Endothelial cell of umbilical vein (primary cell): ENCODE measurements around the gene YIPF3. TPM values are rescaled to one million over a fixed set of nuclear protein-coding genes. Genes with fewer than 3 reads are reported as not detected.

Source experiments
- BruUV-seq: library from RNA; stranded (reverse); fragments of 400-500 nt; replicated peaks from 2 replicates; lab custom pipeline; 2021; lab: Mats Ljungman, UMichigan
- CTCF ChIA-PET: fragments of 300-600, 350-600 bp; sonication (Branson Sonifier 250); formaldehyde crosslinking; loops from one replicate; lab custom pipeline; 2021; ENCODE audit warnings: antibody characterized with exemption, inconsistent platforms; lab: Charles Lee
- POLR2A ChIA-PET: fragments of 300-600, 350-600 bp; sonication (Branson Sonifier 250); formaldehyde crosslinking; loops from one replicate; lab custom pipeline; 2021; ENCODE audit warnings: antibody characterized with exemption, inconsistent platforms; lab: Charles Lee
- DNase-seq: peaks from one replicate; pipeline ENCODE4 v3.0.0-alpha.2; 2011; ENCODE audit warnings: low read depth, low spot score
- FAIRE-seq: peaks from 2 replicates; lab custom pipeline; 2011; peaks lifted over from hg19 to GRCh38; lab: Jason Lieb, UNC
- H2AFZ ChIP-seq: 2 replicates; pipeline ENCODE4 v1.6.0; 2012; ENCODE audit warnings: low read depth, low read length, control low read depth, inconsistent platforms
- H3K27ac ChIP-seq: 2 replicates; pipeline ENCODE4 v1.5.1; 2011; ENCODE audit warnings: low read depth, mild to moderate bottlenecking, control low read depth, low read length, moderate library complexity; ENCODE audit not compliant: insufficient read depth
- H3K27me3 ChIP-seq, 2 experiments: 2 replicates each; pipeline versions ENCODE4 v1.6.0 to v1.6.1; 2011; ENCODE audit warnings: low read length in 2 of 2, mixed read lengths in 1 of 2; ENCODE audit not compliant: control insufficient read depth in 2 of 2, insufficient read depth in 2 of 2
- H3K36me3 ChIP-seq, 2 experiments: 2 replicates in 1 of 2; 3 replicates in 1 of 2; pipeline ENCODE4 v1.5.1; 2011; ENCODE audit warnings: low read length in 2 of 2, mild to moderate bottlenecking in 1 of 2, moderate library complexity in 1 of 2; ENCODE audit not compliant: control insufficient read depth in 2 of 2, insufficient read depth in 2 of 2; ENCODE audit errors: extremely low read depth in 1 of 2
- H3K4me1 ChIP-seq: 3 replicates; pipeline ENCODE4 v1.5.1; 2011; ENCODE audit warnings: mild to moderate bottlenecking, low read length; ENCODE audit not compliant: control insufficient read depth, insufficient read depth; ENCODE audit errors: extremely low read depth
- H3K4me2 ChIP-seq: 2 replicates; pipeline ENCODE4 v1.6.1; 2011; ENCODE audit warnings: low read length, control low read depth, mixed read lengths; ENCODE audit not compliant: insufficient read depth
- H3K4me3 ChIP-seq, 3 experiments: fragments of 200-600 bp in 1 of 3; sonication (generic), shearing (Covaris generic) in 1 of 3; replicated peaks in 1 of 3; 2 replicates each; pipeline ENCODE4 v1.5.1; 2011 to 2016; ENCODE audit warnings: control low read depth in 3 of 3, low read length in 3 of 3, mild to moderate bottlenecking in 2 of 3, inconsistent platforms in 1 of 3, low read depth in 1 of 3, moderate library complexity in 1 of 3; ENCODE audit not compliant: insufficient read depth in 1 of 3
- H3K79me2 ChIP-seq: 2 replicates; pipeline ENCODE4 v1.6.0; 2012; ENCODE audit warnings: low read length, inconsistent platforms; ENCODE audit not compliant: control insufficient read depth, insufficient read depth
- H3K9ac ChIP-seq: replicated peaks from 2 replicates; pipeline ENCODE3; 2011; ENCODE audit warnings: low read length, control low read depth; ENCODE audit not compliant: insufficient read depth; ENCODE audit errors: extremely low read depth
- H3K9me1 ChIP-seq: replicated peaks from 3 replicates; pipeline ENCODE4 v1.6.0; 2011; ENCODE audit warnings: mild to moderate bottlenecking, low read length; ENCODE audit not compliant: control insufficient read depth, insufficient read depth; ENCODE audit errors: extremely low read depth
- H3K9me3 ChIP-seq: replicated peaks from 2 replicates; pipeline ENCODE4 v1.5.1; 2012; ENCODE audit warnings: low read length, inconsistent platforms; ENCODE audit not compliant: control insufficient read depth, insufficient read depth
- H4K20me1 ChIP-seq: replicated peaks from 2 replicates; pipeline ENCODE3; 2011; ENCODE audit warnings: mild to moderate bottlenecking, low read length; ENCODE audit not compliant: control insufficient read depth, insufficient read depth; ENCODE audit errors: extremely low read depth
- EZH2 ChIP-seq: IDR thresholded peaks from 2 replicates; pipeline ENCODE4 v1.6.1; 2012; ENCODE audit warnings: borderline replicate concordance, low read depth, mild to moderate bottlenecking, moderate library complexity, low read length, inconsistent platforms; ENCODE audit not compliant: severe bottlenecking
- FOS ChIP-seq: IDR thresholded peaks from 2 replicates; pipeline ENCODE4 v1.6.1; 2011; ENCODE audit warnings: mild to moderate bottlenecking, low read length, moderate library complexity, borderline replicate concordance; ENCODE audit not compliant: insufficient read depth
- GATA2 ChIP-seq: IDR thresholded peaks from 2 replicates; pipeline ENCODE4 v1.7.0; 2011; ENCODE audit warnings: low read depth, mild to moderate bottlenecking, moderate library complexity, mixed read lengths, low read length; ENCODE audit not compliant: insufficient read length, insufficient read depth
- JUN ChIP-seq: IDR thresholded peaks from 2 replicates; pipeline ENCODE4 v1.6.1; 2011; ENCODE audit warnings: borderline replicate concordance, low read depth; ENCODE audit not compliant: insufficient read length, insufficient read depth
- MYC ChIP-seq: IDR thresholded peaks from one replicate; pipeline ENCODE4 v1.6.1; 2011; ENCODE audit warnings: mild to moderate bottlenecking, low read depth, low read length
- POLR2A ChIP-seq: IDR thresholded peaks from 2 replicates; pipeline ENCODE4 v1.6.1; 2012; ENCODE audit warnings: low read depth, mild to moderate bottlenecking, control low read depth, low read length
- POLR2AphosphoS5 ChIP-seq: IDR thresholded peaks from 2 replicates; pipeline ENCODE4 v1.6.1; 2012; ENCODE audit warnings: low read depth, mild to moderate bottlenecking, control low read depth, low read length, moderate library complexity; ENCODE audit not compliant: insufficient read depth
- dilution Hi-C: fragments of 300-500 bp; cut with MboI; formaldehyde crosslinking; loops from one replicate; pipeline ENCODE4 v1.15.0; 2019; ENCODE audit warnings: low sequenced_read_pairs; ENCODE audit not compliant: extremely low pct_ligation_motif_present
- intact Hi-C: fragments of 100-400 bp; cut with micrococcal nuclease; formaldehyde crosslinking; loops from one replicate; pipeline ENCODE4 v1.10.0; 2022
- polyA plus RNA-seq, 4 experiments: library from polyadenylated mRNA; depleted of rRNA in 3 of 4; stranded (reverse) in 3 of 4; unstranded in 1 of 4; fragments of >200 nt; gene quantifications; 2 replicates each; pipeline versions ENCODE4 v1.2.1 to v1.2.3, GENCODE V29; 2011 to 2012; ENCODE audit warnings: missing spikeins in 1 of 4
- total RNA-seq: library from RNA; stranded (reverse); gene quantifications from 2 replicates; pipeline ENCODE4 v1.2.3, GENCODE V29; 2021
- TF ChIP-seq, protein P1 (sequence below), 2 donors: IDR thresholded peaks; 1 replicate in 1 of 2; 2 replicates in 1 of 2; pipeline ENCODE4 v1.5.1; 2011; ENCODE audit warnings: low read length in 2 of 2, mild to moderate bottlenecking in 2 of 2, moderate library complexity in 2 of 2, control low read depth in 1 of 2, inconsistent platforms in 1 of 2, low read depth in 1 of 2; ENCODE audit not compliant: insufficient read depth in 1 of 2; ENCODE audit errors: extremely low read depth in 1 of 2
- TF ChIP-seq, protein P2 (sequence below): IDR thresholded peaks from 2 replicates; pipeline ENCODE4 v1.6.1; 2011; ENCODE audit not compliant: insufficient read depth, insufficient read length

Gene YIPF3
- total and polyA plus RNA-seq, 2 donors (not counting 3 experiments of a cell fraction or from before 2014, with no cell fraction given), result 119 to 470 TPM

DNA sequence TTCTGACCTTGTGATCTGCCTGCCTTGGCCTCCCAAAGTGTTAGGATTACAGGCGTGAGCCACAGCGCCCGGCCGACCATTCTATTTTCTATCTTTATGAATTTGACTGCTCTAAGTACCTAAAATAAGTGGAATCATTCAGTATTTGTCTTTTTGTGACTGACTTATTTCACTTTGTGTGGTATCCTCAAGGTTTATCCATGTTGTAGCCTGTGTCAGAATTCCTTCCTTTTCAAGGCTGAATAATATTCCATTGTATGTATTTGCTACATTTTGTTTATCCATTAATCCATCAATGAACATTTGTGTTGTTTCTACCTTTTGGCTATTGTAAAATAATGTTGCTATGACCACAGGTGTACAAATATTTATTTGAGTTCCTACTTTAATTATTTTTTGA, 44.2 kb downstream of the YIPF3 start:
- H3K36me3 ChIP-seq, result no peaks in the 10 kb centered on the region
- H3K79me2 ChIP-seq, result no peaks in the 10 kb centered on the region
- no peaks in the 10 kb centered on the region for H4K20me1 ChIP-seq
- FAIRE-seq (no peak), DNase-seq (no peak)
- intact Hi-C loops, result no loop called here
- no peaks in the 10 kb centered on the region for H3K4me1 ChIP-seq
- TF ChIP-seq FOS (no peak), EZH2 (no peak)
- TF ChIP-seq, protein P1, sequence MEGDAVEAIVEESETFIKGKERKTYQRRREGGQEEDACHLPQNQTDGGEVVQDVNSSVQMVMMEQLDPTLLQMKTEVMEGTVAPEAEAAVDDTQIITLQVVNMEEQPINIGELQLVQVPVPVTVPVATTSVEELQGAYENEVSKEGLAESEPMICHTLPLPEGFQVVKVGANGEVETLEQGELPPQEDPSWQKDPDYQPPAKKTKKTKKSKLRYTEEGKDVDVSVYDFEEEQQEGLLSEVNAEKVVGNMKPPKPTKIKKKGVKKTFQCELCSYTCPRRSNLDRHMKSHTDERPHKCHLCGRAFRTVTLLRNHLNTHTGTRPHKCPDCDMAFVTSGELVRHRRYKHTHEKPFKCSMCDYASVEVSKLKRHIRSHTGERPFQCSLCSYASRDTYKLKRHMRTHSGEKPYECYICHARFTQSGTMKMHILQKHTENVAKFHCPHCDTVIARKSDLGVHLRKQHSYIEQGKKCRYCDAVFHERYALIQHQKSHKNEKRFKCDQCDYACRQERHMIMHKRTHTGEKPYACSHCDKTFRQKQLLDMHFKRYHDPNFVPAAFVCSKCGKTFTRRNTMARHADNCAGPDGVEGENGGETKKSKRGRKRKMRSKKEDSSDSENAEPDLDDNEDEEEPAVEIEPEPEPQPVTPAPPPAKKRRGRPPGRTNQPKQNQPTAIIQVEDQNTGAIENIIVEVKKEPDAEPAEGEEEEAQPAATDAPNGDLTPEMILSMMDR (IDR thresholded peaks at IDR 0.05; ENCODE audit: extremely low read depth in 1 of 2, insufficient read depth in 1 of 2, low read depth in 1 of 2, low read length in 2 of 2), result no peak
- POLR2A ChIA-PET, result no interaction called here
- no peak overlapping the region for H3K4me3 ChIP-seq
- H3K27me3 ChIP-seq, result peaks cover 7 to 8% of the 10 kb centered on the region in 2 experiments
- dilution Hi-C loops, result no loop called here
- CTCF ChIA-PET, result no interaction called here
- no peak overlapping the region for H3K4me2 ChIP-seq
- no peak overlapping the region for H3K9ac ChIP-seq
- H2AFZ ChIP-seq, result no peak overlapping the region
- H3K9me3 ChIP-seq, result no peaks in the 10 kb centered on the region
- no TSS peak for BruUV-seq
- H3K9me1 ChIP-seq, result no peaks in the 10 kb centered on the region
- H3K27ac ChIP-seq, result no peak overlapping the region

GRCh38 chr6:43471399-43471798, 45.3 kb downstream of the YIPF3 start:
- ChIA-PET POLR2A (no interaction called here), CTCF (interaction anchor here (0.7 to 1.5 kb wide), 4 partner anchors 13 to 35 kb away, joined by 3 to 8 read pairs (median 4); no protein-coding TSS in a partner anchor)
- Histone ChIP-seq H4K20me1 (no peaks in the 10 kb centered on the region), H3K36me3 (no peaks in the 10 kb centered on the region), H3K9me3 (no peaks in the 10 kb centered on the region), H3K4me2 (no peak overlapping the region), H3K4me3 (no peak overlapping the region), H3K27me3 (peaks cover 8% of the 10 kb centered on the region in 2 experiments), H3K9ac (no peak overlapping the region), H2AFZ (no peak overlapping the region), H3K27ac (no peak overlapping the region), H3K79me2 (no peaks in the 10 kb centered on the region), H3K4me1 (no peaks in the 10 kb centered on the region), H3K9me1 (no peaks in the 10 kb centered on the region)
- dilution Hi-C loops, result no loop called here
- DNase-seq (no peak), FAIRE-seq (no peak)
- intact Hi-C loops, result no loop called here
- BruUV-seq, result no TSS peak
- TF ChIP-seq JUN (no peak), MYC (no peak), POLR2AphosphoS5 (no peak), GATA2 (no peak), EZH2 (no peak), POLR2A (no peak), FOS (no peak)
- TF ChIP-seq, protein P1 (IDR thresholded peaks at IDR 0.05; ENCODE audit: extremely low read depth in 1 of 2, insufficient read depth in 1 of 2, low read depth in 1 of 2, low read length in 2 of 2), result no peak
- TF ChIP-seq, protein P2, sequence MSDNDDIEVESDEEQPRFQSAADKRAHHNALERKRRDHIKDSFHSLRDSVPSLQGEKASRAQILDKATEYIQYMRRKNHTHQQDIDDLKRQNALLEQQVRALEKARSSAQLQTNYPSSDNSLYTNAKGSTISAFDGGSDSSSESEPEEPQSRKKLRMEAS, result no peak
